Pancreas (tissue), 10 donors: ENCODE results near the gene METTL6. TPM values are rescaled to one million over a fixed set of nuclear protein-coding genes. Genes with fewer than 3 reads are reported as not detected.
A peak's percentile ranks its signal among the peaks of the same experiment; 100 is the strongest.
"Not testable (repeated sequence)": the region's sequence is repeated elsewhere in the genome, so short reads cannot be mapped to it uniquely, and the experiment has no call there.

Source experiments
- ATAC-seq, 4 donors: fragments of 200-7000 bp; cut with Tn5 transposase; one replicate each; pipeline versions ENCODE4 v1.8.0 to v1.9.1; 2020; ENCODE audit warnings: mild to moderate bottlenecking in 4 of 4, moderate library complexity in 4 of 4
- DNase-seq, 6 donors: peaks; one replicate each; pipeline ENCODE4 v3.0.0-alpha.2; 2020
- FAIRE-seq: peaks from 2 replicates; lab custom pipeline; 2012; peaks lifted over from hg19 to GRCh38; lab: Jason Lieb, UNC
- H3K27ac ChIP-seq, 4 donors: fragments of 200-600 bp; sonication (generic); 1 replicate in 3 of 4; 2 replicates in 1 of 4; pipeline versions ENCODE4 v1.5.0 to v1.8.0; 2020
- H3K27me3 ChIP-seq, 4 donors: fragments of 200-600 bp; one replicate each; pipeline ENCODE4 v1.8.0; 2021
- H3K36me3 ChIP-seq, 3 donors: fragments of 200-600 bp; sonication (generic) in 1 of 3; one replicate each; pipeline versions ENCODE4 v1.5.0 to v1.8.0; 2020 to 2021
- H3K4me1 ChIP-seq, 3 donors: fragments of 200-600 bp; one replicate each; pipeline ENCODE4 v1.8.0; 2021
- H3K4me3 ChIP-seq, 4 donors: fragments of 200-600 bp; sonication (generic) in 2 of 4; one replicate each; pipeline versions ENCODE4 v1.5.0 to v1.8.0; 2020 to 2021
- H3K9me3 ChIP-seq, 4 donors: fragments of 200-600 bp; one replicate each; pipeline ENCODE4 v1.8.0; 2021
- CTCF ChIP-seq, 4 donors: fragments of 200-600 bp; sonication (generic) in 3 of 4; IDR thresholded peaks; one replicate each; pipeline versions ENCODE4 v1.5.0 to v1.8.0; 2021; ENCODE audit warnings: antibody characterized with exemption in 4 of 4
- WGBS, 2 donors: extraction: QIAGEN DNeasy Blood & Tissue Kit; methylation state at CpG; one replicate each; pipeline ENCODE4 v1.1.7; 2013; 5-methylcytosine and 5-hydroxymethylcytosine counted together
- intact Hi-C, 3 donors: fragments of 100-400 bp; cut with DNase I; formaldehyde crosslinking; loops; one replicate each; pipeline versions ENCODE4 v1.11.1 to v1.14.2; 2022
- polyA plus RNA-seq, 2 donors: library from polyadenylated mRNA; stranded (reverse); fragments of 200-250 nt; gene quantifications; one replicate each; pipeline ENCODE4 v1.2.3, GENCODE V29; 2013
- total RNA-seq, 6 donors: library from RNA; stranded (reverse); fragmentation: NEBNext Ultra II Directional in 4 of 6; extraction: Animal tissue kit (Norgen Biotek cat#: 25700) in 4 of 6; gene quantifications; one replicate each; pipeline versions ENCODE4 v1.2.1 to v1.2.4, GENCODE V29; 2021 to 2023
- donor health status: healthy with polysubstance abuse.
- donor health status: DM: no; HTN: no; CAD: no; lungs with moderate emphysema.
- donor health status: DM: no; HTN: no; CAD: no.
- donor health status: control.
- donor health status: control.
- donor health status: Bipolar disorder and iron deficiency.
- donor health status: DM: yes; HTN: yes; CAD: no.
- donor health status: DM: no; HTN: no; CAD: no.
- donor health status: DM: no; HTN: no; CAD: no.
- donor health status: DM: yes; HTN: yes; CAD: no.

Gene METTL6
- total and polyA plus RNA-seq, 8 donors: 3.0 to 9.9 (median 5.2) TPM

- no peak overlapping the region for H3K27ac ChIP-seq
- H3K4me3 ChIP-seq: no peak overlapping the region
- no peaks in the 10 kb centered on the region for H3K9me3 ChIP-seq
- intact Hi-C loops: no loop called here
- ATAC-seq (no peak), FAIRE-seq (no peak), DNase-seq (no peak)
- no peak for TF ChIP-seq CTCF (IDR thresholded peaks at IDR 0.05)
- H3K27me3 ChIP-seq: no peaks in the 10 kb centered on the region
- H3K4me1 ChIP-seq: no peaks in the 10 kb centered on the region
- no peaks in the 10 kb centered on the region for H3K36me3 ChIP-seq
- WGBS, 2 donors: 58 to 69% methylated on average over 3 of the region's 3 CpGs
These were observed 23.8 kb downstream of the METTL6 start for GRCh38 chr3:15403495-15403894.

GRCh38 chr3:15401936-15402335, 25.4 kb downstream of the METTL6 start:
- H3K4me3 ChIP-seq: no peak overlapping the region
- no peaks in the 10 kb centered on the region for H3K4me1 ChIP-seq
- no peak overlapping the region for H3K27ac ChIP-seq
- no peaks in the 10 kb centered on the region for H3K9me3 ChIP-seq
- no peaks in the 10 kb centered on the region for H3K27me3 ChIP-seq
- ATAC-seq (no peak), FAIRE-seq (no peak), DNase-seq (no peak)
- 70 to 77% methylated on average over 4 of the region's 4 CpGs for WGBS, 2 donors
- intact Hi-C loops: no loop called here
- H3K36me3 ChIP-seq: no peaks in the 10 kb centered on the region
- TF ChIP-seq CTCF (IDR thresholded peaks at IDR 0.05): no peak

GRCh38 chr3:15399970-15400369, 27.4 kb downstream of the METTL6 start:
- Histone ChIP-seq H3K27ac (no peak overlapping the region), H3K27me3 (no peaks in the 10 kb centered on the region), H3K4me1 (no peaks in the 10 kb centered on the region), H3K9me3 (no peaks in the 10 kb centered on the region), H3K36me3 (no peaks in the 10 kb centered on the region), H3K4me3 (no peak overlapping the region)
- ATAC-seq (no peak), DNase-seq (no peak), FAIRE-seq (no peak)
- intact Hi-C loops: no loop called here
- no peak for TF ChIP-seq CTCF (IDR thresholded peaks at IDR 0.05)
- 59 to 65% methylated on average over 5 of the region's 5 CpGs for WGBS, 2 donors

GRCh38 chr3:15398731-15399133, 28.6 kb downstream of the METTL6 start:
- WGBS, 2 donors: 88 to 94% methylated on average over 3 of the region's 3 CpGs

GRCh38 chr3:15393252-15393651, 34.1 kb downstream of the METTL6 start:
- H3K4me3 ChIP-seq, H3K36me3 ChIP-seq, H3K27me3 ChIP-seq, intact Hi-C loops, H3K9me3 ChIP-seq, ATAC-seq, FAIRE-seq, H3K4me1 ChIP-seq, DNase-seq, H3K27ac ChIP-seq: not testable (repeated sequence)
- WGBS, 2 donors: 84 to 92% methylated on average over 2 of the region's 2 CpGs

More at GRCh38 chr3:15398731-15399133, 28.6 kb downstream of the METTL6 start:
- peak in 1 of 4 donors; percentile 18 for TF ChIP-seq CTCF (IDR thresholded peaks at IDR 0.05)
- H3K36me3 ChIP-seq, DNase-seq, H3K27me3 ChIP-seq, H3K27ac ChIP-seq, H3K4me1 ChIP-seq, ATAC-seq, H3K4me3 ChIP-seq, intact Hi-C loops, H3K9me3 ChIP-seq, FAIRE-seq: not testable (repeated sequence)
